Mesenchymal stem cell (in vitro differentiated cells and primary cell): ENCODE measurements around the gene LRRC75A.
A peak's percentile ranks its signal among the peaks of the same experiment; 100 is the strongest.

Experiments
- DNase-seq: peaks from one replicate; pipeline ENCODE4 v3.0.0-alpha.2; 2013
- H2AFZ ChIP-seq: one replicate; pipeline ENCODE4 v1.6.1; 2013; ENCODE audit warnings: low read depth, mild to moderate bottlenecking, control low read depth, inconsistent platforms, low read length, moderate library complexity
- H2AK5ac ChIP-seq: 2 replicates; pipeline ENCODE4 v1.6.1; 2013; ENCODE audit warnings: low read length, moderate library complexity, mild to moderate bottlenecking, inconsistent platforms; ENCODE audit not compliant: severe bottlenecking
- H2BK120ac ChIP-seq: one replicate; pipeline ENCODE4 v1.6.1; 2013; ENCODE audit warnings: low read depth, mild to moderate bottlenecking, inconsistent platforms, low read length, moderate library complexity
- H2BK12ac ChIP-seq, 2 experiments: one replicate each; pipeline ENCODE4 v1.6.1; 2013; ENCODE audit warnings: inconsistent platforms in 2 of 2, low read length in 2 of 2, mild to moderate bottlenecking in 2 of 2, moderate library complexity in 2 of 2, control low read depth in 1 of 2
- H2BK15ac ChIP-seq: one replicate; pipeline ENCODE4 v1.6.1; 2013; ENCODE audit warnings: mild to moderate bottlenecking, low read depth, inconsistent platforms; ENCODE audit not compliant: poor library complexity, severe bottlenecking
- H2BK5ac ChIP-seq: 2 replicates; pipeline ENCODE4 v1.6.1; 2013; ENCODE audit warnings: low read depth, mild to moderate bottlenecking, low read length, control low read depth, inconsistent platforms; ENCODE audit not compliant: poor library complexity, severe bottlenecking
- H3K14ac ChIP-seq, 2 experiments: one replicate each; pipeline ENCODE4 v1.6.1; 2013; ENCODE audit warnings: inconsistent platforms in 2 of 2, low read length in 2 of 2, control low read depth in 1 of 2, mild to moderate bottlenecking in 1 of 2, moderate library complexity in 1 of 2
- H3K18ac ChIP-seq, 2 experiments: one replicate each; pipeline ENCODE4 v1.6.1; 2013; ENCODE audit warnings: inconsistent platforms in 2 of 2, low read length in 2 of 2, control low read depth in 1 of 2, low read depth in 1 of 2, mild to moderate bottlenecking in 1 of 2
- H3K23ac ChIP-seq, 2 experiments: one replicate each; pipeline ENCODE4 v1.6.1; 2013; ENCODE audit warnings: inconsistent platforms in 2 of 2, low read length in 2 of 2, mild to moderate bottlenecking in 2 of 2, moderate library complexity in 2 of 2, control low read depth in 1 of 2
- H3K27ac ChIP-seq: 2 replicates; pipeline ENCODE4 v1.5.1; 2013; ENCODE audit warnings: mild to moderate bottlenecking, moderate library complexity, low read length, control low read depth, inconsistent platforms; ENCODE audit not compliant: poor library complexity, severe bottlenecking
- H3K27me3 ChIP-seq, 2 experiments: 2 replicates each; pipeline versions ENCODE4 v1.6.1 to v1.7.0; 2013; ENCODE audit warnings: low read length in 2 of 2, mild to moderate bottlenecking in 2 of 2, moderate library complexity in 2 of 2, control low read depth in 1 of 2, inconsistent platforms in 1 of 2; ENCODE audit not compliant: control insufficient read depth in 1 of 2, insufficient read depth in 1 of 2
- H3K36me3 ChIP-seq, 2 experiments: 2 replicates each; pipeline versions ENCODE4 v1.6.1 to v1.7.0; 2013; ENCODE audit warnings: low read length in 2 of 2, control low read depth in 1 of 2, inconsistent platforms in 1 of 2, low read depth in 1 of 2, mild to moderate bottlenecking in 1 of 2; ENCODE audit not compliant: insufficient read depth in 2 of 2, control insufficient read depth in 1 of 2
- H3K4ac ChIP-seq, 2 experiments: one replicate each; pipeline ENCODE4 v1.6.1; 2013; ENCODE audit warnings: inconsistent platforms in 2 of 2, low read length in 2 of 2, mild to moderate bottlenecking in 2 of 2, moderate library complexity in 2 of 2, control low read depth in 1 of 2, low read depth in 1 of 2
- H3K4me1 ChIP-seq: 2 replicates; pipeline ENCODE4 v1.6.1; 2013; ENCODE audit warnings: low read depth, low read length, control low read depth; ENCODE audit not compliant: control insufficient read depth, insufficient read depth
- H3K4me2 ChIP-seq: 2 replicates; pipeline ENCODE4 v1.6.1; 2013; ENCODE audit warnings: low read length, mild to moderate bottlenecking, inconsistent platforms; ENCODE audit not compliant: poor library complexity, severe bottlenecking
- H3K4me3 ChIP-seq, 2 experiments: 2 replicates each; pipeline versions ENCODE4 v1.5.1 to v1.7.0; 2013; ENCODE audit warnings: low read length in 2 of 2, mild to moderate bottlenecking in 2 of 2, control low read depth in 1 of 2, low read depth in 1 of 2; ENCODE audit not compliant: insufficient read depth in 1 of 2
- H3K79me1 ChIP-seq: replicated peaks from 2 replicates; pipeline ENCODE4 v1.6.1; 2013; ENCODE audit warnings: mild to moderate bottlenecking, control low read depth, low read length, inconsistent platforms; ENCODE audit not compliant: poor library complexity, severe bottlenecking
- H3K9ac ChIP-seq: 2 replicates; pipeline ENCODE4 v1.7.0; 2013; ENCODE audit warnings: mild to moderate bottlenecking, low read length, moderate library complexity
- H3K9me3 ChIP-seq: 2 replicates; pipeline ENCODE4 v1.7.0; 2013; ENCODE audit warnings: mild to moderate bottlenecking, low read length; ENCODE audit not compliant: control insufficient read depth
- H4K8ac ChIP-seq: one replicate; pipeline ENCODE4 v1.6.1; 2013; ENCODE audit warnings: inconsistent platforms, mild to moderate bottlenecking, low read length, moderate library complexity
- H4K91ac ChIP-seq: one replicate; pipeline ENCODE4 v1.6.1; 2013; ENCODE audit warnings: mild to moderate bottlenecking, low read length, inconsistent platforms
- WGBS: methylation state at CpG from one replicate; pipeline ENCODE4 v1.1.7; 2013; ENCODE audit warnings: mixed read lengths; 5-methylcytosine and 5-hydroxymethylcytosine counted together

The LRRC75A gene

GRCh38 chr17:16464303-16465051 is 27.5 kb downstream of the LRRC75A start:
- no peak overlapping the region for H3K4ac ChIP-seq
- DNase-seq: no peak
- WGBS: 88% methylated on average over 12 of the region's 12 CpGs
- peaks cover 0 to 3% of the 10 kb centered on the region in 2 experiments for H3K27me3 ChIP-seq
- no peak overlapping the region for H3K14ac ChIP-seq
- H2BK5ac ChIP-seq: no peak overlapping the region
- no peak overlapping the region for H3K23ac ChIP-seq
- no peak overlapping the region for H3K27ac ChIP-seq
- H4K91ac ChIP-seq: no peak overlapping the region
- H2BK12ac ChIP-seq: no peak overlapping the region
- H3K9ac ChIP-seq: peak overlapping the region; percentile 25
- no peak overlapping the region for H2BK15ac ChIP-seq
- no peak overlapping the region for H2BK120ac ChIP-seq
- no peak overlapping the region for H3K4me3 ChIP-seq
- H3K9me3 ChIP-seq: no peaks in the 10 kb centered on the region
- no peak overlapping the region for H2AFZ ChIP-seq
- H3K36me3 ChIP-seq: peaks cover 0 to 11% of the 10 kb centered on the region in 2 experiments
- H3K79me1 ChIP-seq: no peaks in the 10 kb centered on the region
- H4K8ac ChIP-seq: no peak overlapping the region
- H3K4me2 ChIP-seq: no peak overlapping the region
- no peak overlapping the region for H2AK5ac ChIP-seq
- no peak overlapping the region for H3K18ac ChIP-seq
- H3K4me1 ChIP-seq: peaks cover 6% of the 10 kb centered on the region

- Histone ChIP-seq H3K9me3 (no peaks in the 10 kb centered on the region), H2BK120ac (no peak overlapping the region), H3K27me3 (no peaks in the 10 kb centered on the region), H4K91ac (peak overlapping the region; percentile 28), H3K36me3 (peaks cover 0 to 11% of the 10 kb centered on the region in 2 experiments), H3K4ac (no peak overlapping the region), H4K8ac (no peak overlapping the region), H3K4me2 (no peak overlapping the region), H3K9ac (no peak overlapping the region), H3K18ac (peak overlapping the region in 1 of 2 experiments; percentile 32), H2AK5ac (no peak overlapping the region), H3K14ac (peak overlapping the region in 1 of 2 experiments; percentile 35), H2BK12ac (peak overlapping the region in 1 of 2 experiments; percentile 37), H2AFZ (no peak overlapping the region), H3K4me3 (no peak overlapping the region), H2BK15ac (no peak overlapping the region), H3K4me1 (peaks cover 6% of the 10 kb centered on the region), H3K27ac (no peak overlapping the region), H2BK5ac (no peak overlapping the region), H3K23ac (no peak overlapping the region), H3K79me1 (no peaks in the 10 kb centered on the region)
- DNase-seq: peak; percentile 26
- WGBS: 87% methylated on average over 10 of the region's 13 CpGs
Measured at GRCh38 chr17:16463358-16464302, 28.4 kb downstream of the LRRC75A start.

GRCh38 chr17:16462070-16462864 is 29.7 kb downstream of the LRRC75A start:
- H2AFZ ChIP-seq: no peak overlapping the region
- no peak overlapping the region for H3K23ac ChIP-seq
- H2BK5ac ChIP-seq: no peak overlapping the region
- H3K9me3 ChIP-seq: no peaks in the 10 kb centered on the region
- H3K27me3 ChIP-seq: no peaks in the 10 kb centered on the region
- H3K4me1 ChIP-seq: peaks cover 6% of the 10 kb centered on the region
- no peak overlapping the region for H3K4me2 ChIP-seq
- H3K79me1 ChIP-seq: no peaks in the 10 kb centered on the region
- peaks cover 0 to 11% of the 10 kb centered on the region in 2 experiments for H3K36me3 ChIP-seq
- H3K9ac ChIP-seq: no peak overlapping the region
- H2BK12ac ChIP-seq: peak overlapping the region in 1 of 2 experiments; percentile 25
- H4K8ac ChIP-seq: no peak overlapping the region
- no peak overlapping the region for H2BK120ac ChIP-seq
- no peak for DNase-seq
- no peak overlapping the region for H3K4ac ChIP-seq
- no peak overlapping the region for H2BK15ac ChIP-seq
- H3K18ac ChIP-seq: no peak overlapping the region
- H4K91ac ChIP-seq: no peak overlapping the region
- no peak overlapping the region for H3K14ac ChIP-seq
- no peak overlapping the region for H3K4me3 ChIP-seq
- H3K27ac ChIP-seq: no peak overlapping the region
- 85% methylated on average over 20 of the region's 20 CpGs for WGBS
- no peak overlapping the region for H2AK5ac ChIP-seq
